Progenitor cell of endocrine pancreas (in vitro differentiated cells): ENCODE measurements around the gene TUBB2B. TPM values are rescaled to one million over a fixed set of nuclear protein-coding genes. Genes with fewer than 3 reads are reported as not detected.

ENCODE experiments used
- DNase-seq: peaks from one replicate; pipeline ENCODE4 v3.0.0; 2021; ENCODE audit warnings: low spot score; ENCODE audit not compliant: unreplicated experiment
- H3K27ac Mint-ChIP-seq: 2 replicates; pipeline ENCODE4 v1.8.0; 2021; ENCODE audit warnings: mild to moderate bottlenecking, moderate library complexity, mixed read lengths
- H3K27me3 Mint-ChIP-seq: 2 replicates; pipeline ENCODE4 v1.8.0; 2021; ENCODE audit warnings: mixed read lengths
- H3K36me3 Mint-ChIP-seq: 2 replicates; pipeline ENCODE4 v1.8.0; 2022; ENCODE audit warnings: mixed read lengths; ENCODE audit not compliant: insufficient read depth
- H3K4me1 Mint-ChIP-seq: 2 replicates; pipeline ENCODE4 v1.8.0; 2021; ENCODE audit warnings: low read depth, mixed read lengths
- H3K4me3 Mint-ChIP-seq: 2 replicates; pipeline ENCODE4 v1.8.0; 2021; ENCODE audit warnings: low read depth, mild to moderate bottlenecking, moderate library complexity, mixed read lengths
- H3K9me3 Mint-ChIP-seq: 2 replicates; pipeline ENCODE4 v1.8.0; 2021; ENCODE audit warnings: low read depth, mixed read lengths
- CTCF ChIP-seq: fragments of 200-600 bp; sonication (generic); IDR thresholded peaks from one replicate; pipeline ENCODE4 v1.5.0; 2021; ENCODE audit warnings: antibody characterized with exemption, mild to moderate bottlenecking; ENCODE audit not compliant: unreplicated experiment
- total RNA-seq: library from RNA; stranded (reverse); gene quantifications from 2 replicates; pipeline ENCODE4 v1.2.1, GENCODE V29; 2021

Gene TUBB2B
- total RNA-seq, 1 donor from 2014 or later, result 276 TPM

- no peaks in the 10 kb centered on the region for H3K36me3 Mint-ChIP-seq
Observed at GRCh38 chr6:3214898-3215297, 12.6 kb downstream of the TUBB2B start.

GRCh38 chr6:3213334-3213695 lies 14.1 kb downstream of the TUBB2B start:
- no peak for DNase-seq
- no peaks in the 10 kb centered on the region for H3K36me3 Mint-ChIP-seq
- no peaks in the 10 kb centered on the region for H3K9me3 Mint-ChIP-seq
- H3K4me3 Mint-ChIP-seq, result no peak overlapping the region
- no peak overlapping the region for H3K27ac Mint-ChIP-seq
- TF ChIP-seq CTCF, result no peak
- peaks cover 19% of the 10 kb centered on the region for H3K27me3 Mint-ChIP-seq
- H3K4me1 Mint-ChIP-seq, result peaks cover 9% of the 10 kb centered on the region

More at GRCh38 chr6:3214898-3215297, 12.6 kb downstream of the TUBB2B start:
- TF ChIP-seq CTCF, result no peak
- no peak for DNase-seq
- Mint-ChIP-seq H3K27ac (no peak overlapping the region), H3K4me3 (no peak overlapping the region), H3K4me1 (no peaks in the 10 kb centered on the region), H3K9me3 (no peaks in the 10 kb centered on the region), H3K27me3 (peaks cover 14% of the 10 kb centered on the region)

- no peaks in the 10 kb centered on the region for H3K9me3 Mint-ChIP-seq
- H3K27ac Mint-ChIP-seq, result no peak overlapping the region
- H3K27me3 Mint-ChIP-seq, result peaks cover 21% of the 10 kb centered on the region
- H3K4me3 Mint-ChIP-seq, result no peak overlapping the region
- H3K4me1 Mint-ChIP-seq, result peaks cover 9% of the 10 kb centered on the region
- no peak for TF ChIP-seq CTCF
- no peak for DNase-seq
- no peaks in the 10 kb centered on the region for H3K36me3 Mint-ChIP-seq
Observed at GRCh38 chr6:3212261-3212660, 15.2 kb downstream of the TUBB2B start.

- Mint-ChIP-seq H3K9me3 (no peaks in the 10 kb centered on the region), H3K4me3 (no peak overlapping the region), H3K27ac (no peak overlapping the region), H3K36me3 (no peaks in the 10 kb centered on the region), H3K4me1 (peaks cover 9% of the 10 kb centered on the region), H3K27me3 (peaks cover 23% of the 10 kb centered on the region)
- DNase-seq, result no peak
- no peak for TF ChIP-seq CTCF
Observed at GRCh38 chr6:3211681-3212080, 15.8 kb downstream of the TUBB2B start.

- no peaks in the 10 kb centered on the region for H3K9me3 Mint-ChIP-seq
- H3K27ac Mint-ChIP-seq, result no peak overlapping the region
- H3K27me3 Mint-ChIP-seq, result peaks cover 24% of the 10 kb centered on the region
- H3K4me3 Mint-ChIP-seq, result no peak overlapping the region
- H3K4me1 Mint-ChIP-seq, result peaks cover 9% of the 10 kb centered on the region
- no peak for DNase-seq
- no peaks in the 10 kb centered on the region for H3K36me3 Mint-ChIP-seq
- no peak for TF ChIP-seq CTCF
Observed at GRCh38 chr6:3210024-3210610, 17.3 kb downstream of the TUBB2B start.
